Measurements from ENCODE around the gene CHD1. TPM values are rescaled to one million over a fixed set of nuclear protein-coding genes. Genes with fewer than 3 reads are reported as not detected.

CHD1 gene
- total and polyA plus RNA-seq, 9 of the 15 experiments (the other 6 are each of a cell fraction or from before 2014, with no cell fraction given) = 27.3 to 133 (median 58.7) TPM

- H3K9me1 ChIP-seq (ENCODE audit: control insufficient read depth, insufficient read depth, low read length) = no peaks in the 10 kb centered on the region
- H3K9me3 ChIP-seq (replicated peaks; ENCODE audit: control insufficient read depth, insufficient read depth, low read depth, low read length) = no peaks in the 10 kb centered on the region
- H3K9ac ChIP-seq (ENCODE audit: insufficient read depth in 1 of 2, low read depth in 2 of 2, low read length in 2 of 2) = no peak overlapping the region
- H3K27ac ChIP-seq (ENCODE audit: extremely low read depth, low read depth, low read length) = no peak overlapping the region
- H4K20me1 ChIP-seq (replicated peaks; ENCODE audit: control insufficient read depth, insufficient read depth, low read length) = peaks cover 9% of the 10 kb centered on the region; the same call in 1 of the 2 replicates
- H3K27me3 ChIP-seq (ENCODE audit: control insufficient read depth in 2 of 2, insufficient read depth in 2 of 2, low read length in 2 of 2) = no peaks in the 10 kb centered on the region
- H3K4me1 ChIP-seq (replicated peaks in 1 of 2; ENCODE audit: control insufficient read depth in 2 of 2, insufficient read depth in 2 of 2, low read length in 2 of 2) = peaks cover 0 to 2% of the 10 kb centered on the region in 2 experiments; a peak in 3 of 5 replicates
- 100% methylated on average over 3 of the region's 3 CpGs for WGBS (ENCODE audit: insufficient coverage, low coverage, missing lambda C conversion rate)
- no peak for FAIRE-seq
- H3K79me2 ChIP-seq (ENCODE audit: control insufficient read depth, insufficient read depth, low read length) = peaks cover 98% of the 10 kb centered on the region
- no peak overlapping the region for H3K4me2 ChIP-seq (ENCODE audit: insufficient read depth, low read length)
- ATAC-seq = no peak
- intact Hi-C loops (cut with micrococcal nuclease) = loop anchor here (10.0 kb wide), 1 partner anchor 1989 kb away; the partner anchor contains the start of gene LNPEP
- peaks cover 71% of the 10 kb centered on the region for H3K36me3 ChIP-seq (ENCODE audit: control insufficient read depth, insufficient read depth, low read length)
- no peak for DNase-seq (ENCODE audit: extremely low read depth in 1 of 4, low spot score in 3 of 4)
- ChIA-PET POLR2A (interaction anchor here (1.5 to 4.5 kb wide), 2 partner anchors 10 to 12 kb away, joined by 3 to 20 read pairs; no protein-coding TSS in a partner anchor), CTCF (ENCODE audit: low intra/inter-chr PET ratio) (no interaction called here)
- no TSS peak for BruUV-seq (replicated peaks)
- no peak overlapping the region for H3K4me3 ChIP-seq
- no peak overlapping the region for H2AFZ ChIP-seq (ENCODE audit: low read depth, low read length)
- in situ Hi-C loops (cut with MboI) = loop anchor here (10.0 kb wide), 1 partner anchor 101 kb away; no protein-coding TSS in a partner anchor
- TF ChIP-seq SIN3B (IDR thresholded peaks at IDR 0.05; ENCODE audit: low read depth) (no peak), TFAM (CRISPR knock-in tag; conservative IDR thresholded peaks at IDR 0.05) (no peak), RUNX1 (IDR thresholded peaks at IDR 0.05; ENCODE audit: low read depth) (no peak), RBM17 (IDR thresholded peaks at IDR 0.05; ENCODE audit: borderline replicate concordance, low read depth, low read length) (no peak), CGGBP1 (CRISPR knock-in tag; IDR thresholded peaks at IDR 0.05) (no peak), E2F5 (CRISPR knock-in tag; IDR thresholded peaks at IDR 0.05) (no peak), AFF1 (IDR thresholded peaks at IDR 0.05; ENCODE audit: low read depth in 1 of 2, partially characterized antibody in 2 of 2) (no peak), CBFA2T3 (IDR thresholded peaks at IDR 0.05) (no peak), ZNF445 (CRISPR knock-in tag; IDR thresholded peaks at IDR 0.05; ENCODE audit: low read depth) (no peak), CBX1 (IDR thresholded peaks at IDR 0.05; ENCODE audit: low read depth) (no peak), GATAD2A (IDR thresholded peaks at IDR 0.05) (no peak), DIDO1 (tag; IDR thresholded peaks at IDR 0.05; ENCODE audit: low read depth) (no peak), ZBTB11 (CRISPR knock-in tag; IDR thresholded peaks at IDR 0.05) (no peak), MIER1 (IDR thresholded peaks at IDR 0.05; ENCODE audit: low read depth) (no peak), DNMT1 (IDR thresholded peaks at IDR 0.05) (no peak)
Measured at GRCh38 chr5:98923966-98924365, 4.8 kb downstream of the CHD1 start.
